Colon (tissue), 2 donors: Measurements from ENCODE around the gene GJA5.

Experiments
- FAIRE-seq: peaks from 2 replicates; lab custom pipeline; 2012; peaks lifted over from hg19 to GRCh38; lab: Jason Lieb, UNC
- donor health status: control.
- donor health status: control.

GJA5 gene

DNA sequence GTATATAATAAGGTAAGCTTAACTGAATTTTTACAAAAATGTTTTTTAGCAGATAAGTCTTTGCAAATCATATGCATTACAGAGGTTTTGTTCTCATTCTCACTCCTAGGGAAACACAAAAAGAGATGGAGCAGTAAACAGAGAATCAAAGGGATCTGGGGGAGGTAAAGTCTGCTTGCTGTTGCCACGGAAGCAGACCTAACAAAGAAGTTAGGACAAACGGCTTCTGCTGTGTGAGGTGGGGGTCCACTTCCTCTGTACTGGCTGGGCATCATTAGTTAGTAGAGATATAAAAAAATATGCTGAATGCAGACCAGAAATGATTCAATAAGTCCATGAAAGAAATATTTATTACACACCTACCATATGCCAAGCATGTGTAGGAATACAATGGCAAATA lies 34.2 kb downstream of the GJA5 start:
- FAIRE-seq, result no peak

DNA sequence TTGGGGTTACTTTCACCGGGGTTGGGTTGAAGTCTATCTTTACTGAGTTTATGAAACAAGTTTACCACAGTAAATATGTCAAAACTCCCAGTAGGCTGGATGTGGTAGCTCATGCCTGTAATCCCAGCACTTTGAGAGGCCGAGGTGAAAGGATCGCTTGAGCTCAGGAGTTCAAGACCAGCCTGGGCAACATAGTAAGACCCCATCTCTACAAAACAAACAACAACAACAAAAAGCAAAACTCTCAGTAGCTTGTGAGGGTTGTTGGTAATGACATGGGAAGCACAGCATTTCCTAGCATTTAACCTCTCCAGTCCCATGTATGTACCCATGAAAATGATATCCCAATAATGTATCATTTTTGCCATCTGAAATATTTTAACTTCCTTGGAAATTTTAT lies 34.7 kb downstream of the GJA5 start:
- FAIRE-seq, result no peak

DNA sequence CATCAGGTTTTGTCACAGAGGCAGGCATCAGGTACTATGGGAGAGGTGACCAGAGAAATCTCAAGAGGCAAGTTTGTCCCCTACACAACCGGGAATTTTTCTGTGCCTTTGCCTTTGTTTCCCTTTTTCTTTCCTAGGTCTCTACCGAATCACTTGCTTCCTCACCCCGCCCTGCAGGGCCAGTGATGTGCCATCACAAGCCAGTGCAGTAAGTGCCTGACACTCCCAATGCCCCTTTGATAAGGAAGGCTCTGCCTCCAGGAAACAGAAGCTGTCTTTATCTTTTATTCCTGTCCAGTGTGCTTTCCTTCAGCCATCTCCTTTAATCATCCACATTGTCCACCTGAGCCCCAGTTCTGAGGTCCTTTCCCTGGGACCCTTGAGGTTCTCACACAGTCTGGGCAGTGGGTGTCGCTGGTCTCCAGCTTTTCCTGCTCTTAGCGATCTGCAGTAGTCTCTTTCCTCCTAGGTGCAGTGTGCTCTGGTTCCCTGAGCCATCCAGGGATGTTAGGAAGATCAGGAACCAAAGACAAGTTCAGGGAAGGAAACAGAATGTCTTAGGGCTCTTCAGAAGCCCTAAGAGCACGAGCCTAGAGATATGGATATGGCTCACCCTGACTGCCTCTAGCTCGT lies 36.6 kb downstream of the GJA5 start:
- FAIRE-seq, result no peak

DNA sequence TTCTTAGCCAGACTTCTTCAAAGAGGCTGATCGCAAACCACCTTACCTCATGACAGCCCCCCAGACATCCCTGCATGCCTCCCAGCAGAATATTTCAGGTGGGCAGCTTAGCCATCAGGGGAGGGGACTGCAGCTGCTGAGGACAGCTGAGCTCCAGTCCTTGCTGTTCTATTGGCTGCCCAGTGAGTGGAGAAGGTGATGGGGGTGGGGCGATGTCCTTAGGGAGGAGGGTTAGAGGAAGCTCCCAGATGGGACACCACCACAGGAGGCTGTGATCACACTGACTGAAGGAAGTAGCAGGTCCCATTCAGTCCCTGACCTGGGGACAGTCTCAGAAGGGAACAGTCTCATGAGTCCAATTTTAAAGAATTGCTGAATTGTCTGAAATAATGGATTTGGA lies 38.3 kb downstream of the GJA5 start:
- no peak for FAIRE-seq

DNA sequence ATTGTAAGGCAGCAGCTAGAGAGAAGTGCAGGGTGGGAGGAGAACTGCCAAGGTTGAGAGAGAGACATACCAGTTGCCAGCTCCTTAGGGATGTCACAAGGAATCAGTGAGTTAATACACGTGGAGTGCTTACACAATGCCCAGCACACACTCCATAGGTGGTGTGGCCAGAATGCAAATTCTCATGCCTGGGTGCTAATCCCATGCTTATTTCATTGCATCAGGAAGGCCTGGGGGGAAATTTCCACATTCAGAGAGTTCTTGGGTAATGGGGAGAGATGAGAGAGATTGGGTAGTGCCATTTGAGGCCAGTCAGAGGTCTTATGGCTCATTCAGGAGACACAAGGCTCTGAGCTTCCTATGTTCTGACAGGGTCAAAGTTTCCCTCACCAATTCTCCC lies 38.7 kb downstream of the GJA5 start:
- no peak for FAIRE-seq

DNA sequence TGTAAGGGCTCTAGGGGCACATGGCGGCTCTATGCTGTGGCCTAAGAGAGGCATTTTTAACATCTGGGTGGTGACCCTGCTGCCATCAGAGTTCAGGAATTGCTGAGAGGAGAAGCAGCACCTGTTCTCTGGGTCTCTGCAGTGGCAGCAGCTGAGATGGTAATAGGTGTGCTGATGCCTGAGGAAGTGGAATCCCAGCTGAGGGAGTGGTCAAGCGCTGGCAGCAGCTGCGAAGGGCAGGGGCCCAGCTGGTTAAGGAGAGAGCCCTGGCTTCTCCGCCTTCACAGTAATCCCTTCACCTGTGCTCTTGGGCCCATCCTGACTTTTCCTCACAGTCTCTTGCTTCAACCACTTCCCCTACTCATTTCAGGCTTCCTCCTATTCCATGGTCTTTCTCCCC lies 39.8 kb downstream of the GJA5 start:
- no peak for FAIRE-seq

DNA sequence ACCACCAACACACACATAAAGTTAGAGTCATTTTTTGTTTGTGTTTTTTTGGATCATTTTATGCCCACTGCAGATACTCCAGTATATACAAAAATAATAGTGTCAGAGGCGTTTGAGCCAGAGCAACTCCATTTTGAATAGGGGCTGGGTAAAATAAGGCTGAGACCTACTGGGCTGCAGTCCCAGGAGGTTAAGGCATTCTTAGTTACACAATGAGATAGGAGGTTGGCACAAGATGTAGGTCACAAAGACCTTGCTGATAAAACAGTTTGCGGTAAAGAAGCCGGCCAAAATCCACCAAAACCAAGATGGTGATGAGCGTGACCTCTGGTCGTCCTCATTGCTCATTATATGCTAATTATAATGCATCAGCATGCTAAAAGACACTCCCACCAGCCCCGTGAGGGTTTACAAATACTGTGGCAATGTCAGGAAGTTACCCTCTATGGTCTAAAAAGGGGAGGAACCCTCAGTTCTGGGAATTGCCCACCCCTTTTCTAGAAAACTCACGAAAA lies 40.6 kb downstream of the GJA5 start:
- no peak for FAIRE-seq

DNA sequence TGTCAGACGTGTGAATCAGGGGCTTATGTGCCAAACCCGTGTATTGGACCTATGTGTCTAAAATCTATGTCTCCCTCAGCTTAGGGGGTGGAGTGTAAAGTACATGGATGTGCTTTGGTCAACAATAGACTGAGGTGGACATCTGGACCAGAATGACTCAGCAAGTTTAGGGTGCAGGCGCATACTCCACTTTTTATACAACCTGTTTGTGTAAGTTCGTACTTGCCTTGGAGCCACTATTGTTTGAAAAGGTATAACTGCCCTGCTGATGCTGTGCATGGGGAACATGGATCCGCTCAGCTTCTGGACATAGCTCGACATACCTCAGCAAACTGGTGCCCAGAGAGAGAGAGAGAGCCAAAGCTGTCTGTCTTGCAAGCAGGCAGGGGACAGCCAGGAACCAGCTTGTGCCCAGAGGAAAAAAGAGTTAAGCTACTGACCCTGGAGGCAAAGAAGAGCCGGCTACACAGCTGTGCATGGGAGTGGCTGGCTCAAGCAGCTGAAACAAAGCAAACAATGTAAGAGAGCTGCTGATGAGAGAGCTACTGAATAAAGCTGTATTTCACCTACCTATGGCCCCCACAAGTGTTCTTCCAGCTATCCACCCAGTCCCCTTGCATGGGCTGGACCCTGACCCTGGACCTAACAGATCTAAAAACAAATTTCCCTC lies 41.2 kb downstream of the GJA5 start:
- no peak for FAIRE-seq

DNA sequence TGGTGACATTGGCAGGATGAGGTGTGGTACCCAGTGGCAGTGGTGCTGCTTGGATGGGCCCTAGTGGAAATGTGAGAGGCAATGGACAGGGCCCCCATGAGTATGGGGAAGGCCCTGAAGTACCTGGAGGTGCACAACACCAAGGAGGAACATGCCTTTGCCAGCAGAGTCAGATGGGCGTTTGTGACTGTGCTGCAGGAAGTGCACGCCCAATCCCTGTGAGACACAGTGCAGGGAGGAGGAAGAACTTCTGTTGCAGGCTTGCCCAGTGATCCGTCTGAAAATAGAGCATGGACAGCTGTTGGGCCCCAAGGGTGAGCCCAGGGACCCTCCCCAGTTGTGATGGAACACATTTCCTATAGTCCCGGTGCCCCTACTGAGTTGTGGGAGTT lies 42.7 kb downstream of the GJA5 start:
- FAIRE-seq, result no peak

DNA sequence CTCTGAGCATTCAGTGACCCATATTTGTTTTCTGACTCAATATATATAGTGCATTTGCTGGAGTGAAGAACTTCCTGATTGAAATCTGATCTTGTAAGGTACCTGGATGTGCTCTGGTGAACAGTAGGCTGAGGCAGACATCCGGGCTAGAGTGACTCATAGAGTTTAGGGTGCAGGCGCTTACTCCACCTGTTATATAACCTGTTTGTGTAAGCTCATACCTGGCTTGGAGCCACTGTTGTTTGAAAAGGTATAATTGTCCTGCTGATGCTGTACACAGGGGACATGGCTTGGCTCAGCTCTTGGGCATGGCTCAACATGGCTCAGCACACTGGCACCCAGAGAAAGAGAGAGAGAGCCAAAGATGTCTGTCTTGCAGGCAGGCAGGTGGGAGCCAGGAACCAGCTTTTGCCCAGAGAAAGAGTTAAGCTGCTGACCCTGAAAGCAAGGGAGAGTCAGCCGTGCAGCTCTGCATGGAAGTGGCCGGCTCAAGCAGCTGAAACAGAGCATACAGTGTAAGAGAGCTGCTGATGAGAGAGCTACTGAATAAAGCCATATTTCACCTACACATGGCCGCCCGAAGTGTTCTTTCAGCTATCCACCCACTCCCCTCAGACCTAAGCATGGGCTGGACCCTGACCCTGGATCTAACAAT lies 43.2 kb downstream of the GJA5 start:
- no peak for FAIRE-seq

DNA sequence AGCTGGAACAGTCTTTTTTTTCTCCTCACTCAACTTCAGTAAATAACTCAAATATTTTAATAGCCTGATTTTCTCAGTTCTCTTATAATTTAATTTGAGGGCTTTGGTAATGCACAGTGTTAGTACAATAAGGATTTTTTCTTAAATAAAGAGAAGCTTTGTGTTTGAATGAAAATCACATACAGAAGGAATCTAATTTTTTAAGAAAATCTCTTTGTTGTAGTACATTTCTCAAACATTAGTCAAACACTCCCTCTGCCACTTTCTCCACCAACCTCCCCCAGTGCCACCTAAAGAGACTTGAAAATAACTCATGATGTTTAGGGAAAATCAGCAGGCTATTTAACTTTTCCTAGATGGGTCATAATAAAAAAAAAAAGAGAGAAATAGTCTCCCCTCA lies 47.8 kb downstream of the GJA5 start:
- no peak for FAIRE-seq
